GM19351 (cell line): ENCODE measurements around the gene CFAP74.

Experiments used
- ATAC-seq: cut with Tn5 transposase; IDR thresholded peaks from one replicate; pipeline ENCODE4 v1.9.1; 2021; ENCODE audit warnings: mild to moderate bottlenecking, moderate library complexity; ENCODE audit not compliant: unreplicated experiment

CFAP74 gene

DNA sequence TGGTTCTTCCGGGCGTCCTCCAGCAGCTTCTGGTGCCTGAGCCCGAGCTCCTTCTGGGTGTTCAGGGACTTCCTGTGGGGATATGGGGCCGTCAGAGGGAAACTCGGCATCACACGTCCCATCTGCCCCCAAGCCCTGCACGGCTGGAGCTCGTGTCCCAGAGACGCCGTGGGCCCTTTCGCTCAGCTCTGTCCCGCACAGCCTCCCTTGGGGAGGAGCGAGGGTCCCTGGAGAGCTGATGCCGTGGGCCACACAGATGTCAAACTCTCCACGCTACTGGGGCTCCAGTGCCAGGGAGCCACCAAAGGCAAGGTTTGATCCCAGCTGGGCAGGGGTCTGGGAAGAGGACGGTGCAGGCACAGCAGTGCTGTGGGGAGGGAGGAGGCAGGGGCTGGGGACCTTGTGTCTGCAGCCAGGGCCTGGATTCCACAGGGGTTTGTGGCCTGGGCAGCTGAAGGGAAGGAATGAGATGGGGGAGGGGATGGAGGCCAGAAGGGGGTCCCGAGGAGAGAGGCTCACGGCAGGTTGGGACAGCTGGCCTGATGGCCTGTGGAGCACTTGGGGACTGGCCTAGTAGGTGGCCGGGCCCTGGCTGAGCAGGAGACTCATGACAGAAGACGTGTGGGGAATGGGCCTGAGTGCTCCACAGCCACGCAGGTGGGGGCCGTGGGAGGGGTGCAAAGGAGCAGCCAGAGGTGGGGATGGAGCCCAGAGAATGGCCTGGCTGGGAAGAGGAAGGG lies 30.4 kb downstream of the CFAP74 start:
- ATAC-seq, result no peak

DNA sequence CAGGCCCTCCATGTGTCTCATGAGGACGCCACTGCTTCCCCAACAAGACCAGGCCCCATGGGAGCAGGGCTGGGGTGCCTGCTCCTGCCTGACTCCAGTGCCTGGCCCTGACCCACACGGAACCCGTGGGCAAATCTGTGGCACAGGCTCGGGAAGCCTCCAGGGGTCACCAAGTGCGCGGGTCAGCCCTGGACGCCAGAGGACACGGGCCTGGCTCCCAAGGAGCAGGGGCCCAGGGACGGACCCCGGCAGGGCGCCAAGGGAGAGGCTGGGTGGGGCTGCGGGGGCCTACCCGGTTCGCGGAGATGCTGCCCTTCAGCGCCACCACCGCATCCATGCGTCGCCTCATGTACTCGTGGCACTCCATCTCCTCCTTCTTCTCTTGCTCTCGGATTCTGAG lies 31.9 kb downstream of the CFAP74 start:
- ATAC-seq, result no peak

DNA sequence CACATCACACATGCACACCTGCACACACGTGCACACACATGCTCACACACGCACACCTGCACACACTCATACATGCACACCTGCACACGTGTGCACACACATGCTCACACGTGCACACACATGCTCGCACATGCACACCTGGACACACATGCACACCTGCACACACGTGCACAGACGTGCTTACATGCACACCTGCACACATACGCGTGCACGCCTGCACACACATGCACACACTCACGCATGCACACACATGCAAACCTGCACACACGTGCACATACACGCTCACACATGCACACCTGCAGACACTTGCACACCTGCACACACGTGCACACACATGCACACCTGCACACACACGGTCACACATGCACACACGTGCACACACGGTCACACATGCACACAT lies 32.6 kb downstream of the CFAP74 start:
- ATAC-seq, result no peak

DNA sequence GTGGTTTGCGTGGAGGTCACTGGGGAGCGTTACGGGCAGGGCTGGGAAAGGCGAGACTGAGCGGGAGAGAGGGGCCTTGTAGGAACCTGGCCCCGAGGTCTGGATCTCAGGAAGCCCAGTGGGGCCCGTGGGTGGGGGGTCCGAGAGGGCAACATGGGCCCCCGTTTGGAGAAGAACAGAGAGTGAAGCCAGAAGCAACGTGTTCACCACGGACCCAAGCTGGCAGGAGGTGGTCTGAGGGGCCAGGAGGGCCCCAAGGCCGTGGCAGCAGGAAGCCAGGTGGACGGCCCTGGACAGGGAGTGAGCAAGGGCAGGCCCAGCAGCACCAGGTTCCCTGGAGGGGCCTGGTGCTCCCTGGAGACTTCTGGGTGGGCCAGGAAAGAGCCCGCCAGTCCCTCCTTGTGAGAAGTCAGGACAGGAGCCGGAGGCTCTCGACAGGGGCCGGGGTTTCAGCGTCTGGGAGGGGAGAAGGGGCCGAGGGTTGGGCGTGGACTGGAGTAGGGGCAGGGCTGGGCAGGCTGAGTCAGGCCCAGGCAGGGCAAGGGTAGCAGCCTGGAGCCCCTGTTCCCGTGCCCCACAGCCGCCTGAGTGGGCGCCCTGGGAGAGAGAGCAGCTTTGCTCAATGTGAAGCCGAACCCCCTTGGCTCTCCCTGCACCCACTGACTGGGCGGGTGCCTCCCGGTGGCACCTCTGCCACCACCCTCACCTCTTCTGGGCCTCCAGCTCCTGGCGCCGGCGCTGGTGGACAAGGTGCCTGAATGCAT lies 33.5 kb downstream of the CFAP74 start:
- ATAC-seq, result no peak

DNA sequence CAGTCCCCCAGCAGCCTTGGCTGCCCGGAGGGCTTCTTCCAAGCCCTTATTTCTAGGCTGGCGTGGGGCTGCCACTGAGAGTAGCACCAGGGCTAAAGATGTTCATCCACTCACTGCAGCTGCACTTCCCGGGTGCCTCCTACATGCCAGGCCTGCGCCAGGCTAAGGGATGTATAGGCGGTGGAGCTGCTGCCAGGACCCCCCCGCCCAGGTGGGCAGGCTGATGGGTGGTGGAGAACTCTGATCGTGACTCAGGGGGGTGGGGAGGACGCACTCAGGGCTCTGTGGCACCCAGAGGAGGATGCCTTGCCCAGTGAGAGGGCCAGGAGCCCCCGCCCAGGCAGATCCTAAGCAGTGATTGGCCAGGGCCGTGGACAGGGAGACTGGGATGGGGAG lies 34.1 kb downstream of the CFAP74 start:
- no peak for ATAC-seq

DNA sequence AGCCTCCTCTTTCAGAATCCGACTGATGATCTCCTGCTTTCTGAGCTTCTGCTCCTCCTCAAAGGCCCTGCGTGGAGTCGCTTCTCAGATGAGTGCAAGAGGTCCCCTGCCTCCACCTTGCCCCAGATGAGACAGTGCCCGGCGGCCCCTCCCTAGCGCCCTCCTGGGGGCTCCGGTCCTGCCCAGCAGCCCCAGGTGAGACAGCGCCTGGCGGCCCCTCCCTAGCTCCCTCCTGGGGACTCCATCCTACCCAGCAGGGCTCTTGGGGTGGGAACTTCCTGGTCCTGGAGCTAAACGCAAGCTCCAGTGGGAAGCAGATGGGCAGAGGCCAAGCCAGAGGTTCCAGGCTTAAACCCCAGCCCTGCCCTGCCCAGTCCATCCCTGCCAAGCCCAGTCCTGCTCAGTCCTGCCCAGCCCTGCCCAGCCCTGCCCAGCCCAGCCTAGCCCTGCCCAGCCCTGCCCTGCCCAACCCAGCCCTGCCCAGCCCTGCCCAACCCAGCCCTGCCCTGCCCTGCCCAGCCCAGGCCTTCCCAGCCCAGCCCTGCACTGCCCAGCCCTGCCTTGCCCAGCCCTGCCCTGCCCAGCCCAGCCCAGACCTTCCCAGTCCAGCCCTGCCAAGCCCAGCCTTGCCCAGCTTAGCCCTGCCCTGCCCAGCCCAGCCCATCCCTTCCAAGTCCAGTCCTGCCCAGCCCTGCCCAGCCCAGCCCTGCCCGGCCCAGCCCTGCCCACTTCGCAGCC lies 34.6 kb downstream of the CFAP74 start:
- ATAC-seq, result no peak

DNA sequence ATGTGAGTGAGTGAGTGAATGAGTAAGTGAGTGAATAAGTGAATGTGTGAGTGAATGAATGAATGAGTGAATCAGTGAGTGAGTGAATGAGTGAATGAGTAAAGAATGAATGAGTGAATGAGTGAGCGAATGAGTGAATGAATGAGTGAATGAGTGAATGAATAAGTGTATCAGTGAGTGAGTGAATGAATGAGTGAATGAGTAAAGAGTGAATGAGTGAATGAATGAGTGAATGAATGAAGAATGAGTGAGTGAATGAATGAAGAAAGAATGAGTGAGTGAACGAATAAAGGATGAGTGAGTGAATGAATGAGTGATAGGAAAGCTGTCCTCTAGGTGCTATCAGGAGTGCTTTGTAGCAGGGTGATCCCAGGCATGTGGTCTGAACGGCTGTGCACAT lies 35.7 kb downstream of the CFAP74 start:
- ATAC-seq, result no peak

DNA sequence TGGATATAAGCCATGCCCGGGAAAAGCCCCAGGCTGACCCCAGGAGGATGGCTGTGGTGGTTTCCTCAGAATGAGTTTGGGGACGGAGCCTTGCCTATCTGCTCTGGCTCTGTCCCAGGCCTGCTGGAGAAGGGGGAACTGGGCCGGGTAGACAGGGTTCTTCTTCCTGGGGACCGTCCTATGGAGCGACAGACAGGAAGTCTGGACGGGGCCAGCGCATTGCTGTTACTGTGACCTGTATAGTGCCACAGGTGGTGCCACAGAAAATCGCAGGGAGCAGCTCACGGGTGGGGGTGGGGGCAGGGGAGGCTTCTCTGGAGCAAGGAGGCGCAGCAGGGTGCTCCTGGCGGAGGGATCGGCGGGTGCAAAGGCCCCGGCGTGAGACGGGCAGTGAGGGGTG lies 36.4 kb downstream of the CFAP74 start:
- ATAC-seq, result no peak

DNA sequence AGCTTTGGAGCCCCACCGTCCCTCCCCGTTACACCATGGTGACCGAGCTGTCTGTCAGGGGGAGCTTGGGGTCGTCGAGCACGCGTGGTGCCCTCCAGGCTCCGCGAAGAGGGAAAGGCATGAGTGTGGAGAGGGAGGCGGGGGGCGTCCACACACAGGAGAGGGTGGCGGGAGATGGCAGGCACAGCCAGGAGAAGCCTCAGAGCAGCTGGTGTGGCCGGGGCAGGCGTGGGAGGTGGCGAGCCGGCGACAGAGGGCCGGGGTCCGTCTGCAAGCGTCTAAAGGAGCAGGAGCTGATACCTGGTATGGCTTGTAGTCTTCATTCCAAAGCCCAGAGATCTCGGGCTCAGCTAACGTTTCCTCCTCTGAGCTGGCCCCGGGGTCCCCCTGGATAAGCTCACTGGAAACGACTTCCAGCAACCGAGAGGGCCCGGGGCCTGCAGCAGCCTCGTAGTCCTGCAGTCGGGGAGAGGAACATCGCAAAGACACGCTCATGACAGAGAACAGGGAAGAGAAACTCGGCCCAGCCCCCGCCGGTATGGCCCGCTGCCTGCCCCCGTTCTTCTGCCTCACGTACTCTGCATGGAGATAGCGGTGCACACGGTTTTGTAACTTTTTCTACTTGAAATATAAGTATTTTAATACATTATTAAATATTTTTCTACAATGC lies 37.4 kb downstream of the CFAP74 start:
- no peak for ATAC-seq

DNA sequence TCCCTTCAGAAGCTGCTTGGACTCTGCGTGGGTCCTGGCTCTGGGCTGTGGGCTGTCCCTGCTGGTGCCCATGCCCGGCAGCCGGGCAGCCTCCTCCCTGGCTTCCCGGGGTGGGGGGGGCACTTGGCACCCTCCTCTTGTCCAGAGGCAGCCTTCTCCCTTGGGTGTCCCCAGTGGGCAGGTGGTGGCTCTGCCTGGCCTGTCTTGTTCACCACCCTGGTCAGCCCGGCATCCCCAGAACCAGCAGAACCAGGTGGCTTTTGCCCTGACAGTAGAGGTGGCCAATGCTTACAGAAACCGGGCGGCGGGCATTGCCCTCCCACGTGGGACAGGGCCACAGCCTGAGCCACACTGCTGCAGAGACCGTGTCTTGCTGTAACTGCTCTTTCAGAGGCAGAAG lies 38.0 kb downstream of the CFAP74 start:
- no peak for ATAC-seq

DNA sequence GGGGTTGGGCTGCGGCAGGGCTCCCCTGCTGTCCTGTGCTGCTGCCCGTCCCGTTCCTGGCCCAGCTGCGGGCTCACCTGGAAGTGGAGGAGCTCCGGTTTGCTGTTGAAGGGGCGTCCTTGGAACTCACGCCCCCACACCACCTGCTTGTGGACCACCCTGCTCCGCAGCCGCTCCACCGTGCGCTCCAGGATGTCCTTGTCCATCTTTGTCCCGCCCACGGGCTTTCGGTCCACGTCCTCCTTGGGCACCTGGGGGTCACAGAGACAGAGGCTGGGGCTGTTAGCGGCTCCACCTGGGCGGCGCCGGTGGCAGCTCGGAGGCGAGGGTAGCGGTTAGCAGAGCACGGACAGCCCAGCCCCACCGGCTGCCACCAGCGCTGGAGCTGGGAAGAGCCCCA lies 38.8 kb downstream of the CFAP74 start:
- ATAC-seq, result no peak

DNA sequence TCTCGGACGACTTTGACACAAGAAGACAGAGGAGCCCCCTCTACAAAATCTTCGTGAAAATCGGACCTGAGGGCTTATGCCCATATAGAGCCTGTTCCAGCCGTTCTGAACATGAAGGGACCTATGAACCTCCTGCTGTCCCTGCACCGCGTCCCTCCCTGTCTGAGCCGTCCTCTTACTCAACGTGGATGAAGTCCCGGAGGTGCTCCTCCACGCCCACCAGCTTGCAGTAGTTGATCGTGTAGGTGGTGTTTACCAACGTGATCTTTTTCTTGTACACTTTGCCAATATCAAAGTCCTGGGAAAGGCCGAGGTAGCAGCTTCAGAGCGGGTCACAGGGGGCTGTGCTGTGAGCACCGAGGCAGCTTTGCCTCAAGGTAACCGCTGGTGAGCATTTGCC lies 40.0 kb downstream of the CFAP74 start:
- ATAC-seq, result no peak

DNA sequence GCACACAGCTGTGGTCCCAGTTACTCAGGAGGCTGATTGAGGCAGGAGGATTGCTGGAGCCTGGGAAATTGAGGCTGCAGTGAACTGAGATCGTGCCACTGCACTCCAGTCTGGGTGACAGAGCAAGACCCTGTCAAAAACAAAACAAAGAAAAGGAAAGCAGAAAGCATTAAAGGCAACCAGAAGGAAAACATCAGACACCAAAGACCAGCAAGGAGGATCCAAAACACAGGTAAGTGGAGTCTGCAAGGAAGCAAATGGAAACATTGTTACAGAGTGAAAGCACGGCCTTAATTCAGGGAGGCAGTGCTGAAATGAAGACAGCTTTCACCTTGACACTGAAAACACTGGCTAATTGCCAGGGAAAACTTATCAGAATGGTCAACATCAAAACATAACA lies 40.8 kb downstream of the CFAP74 start:
- no peak for ATAC-seq

DNA sequence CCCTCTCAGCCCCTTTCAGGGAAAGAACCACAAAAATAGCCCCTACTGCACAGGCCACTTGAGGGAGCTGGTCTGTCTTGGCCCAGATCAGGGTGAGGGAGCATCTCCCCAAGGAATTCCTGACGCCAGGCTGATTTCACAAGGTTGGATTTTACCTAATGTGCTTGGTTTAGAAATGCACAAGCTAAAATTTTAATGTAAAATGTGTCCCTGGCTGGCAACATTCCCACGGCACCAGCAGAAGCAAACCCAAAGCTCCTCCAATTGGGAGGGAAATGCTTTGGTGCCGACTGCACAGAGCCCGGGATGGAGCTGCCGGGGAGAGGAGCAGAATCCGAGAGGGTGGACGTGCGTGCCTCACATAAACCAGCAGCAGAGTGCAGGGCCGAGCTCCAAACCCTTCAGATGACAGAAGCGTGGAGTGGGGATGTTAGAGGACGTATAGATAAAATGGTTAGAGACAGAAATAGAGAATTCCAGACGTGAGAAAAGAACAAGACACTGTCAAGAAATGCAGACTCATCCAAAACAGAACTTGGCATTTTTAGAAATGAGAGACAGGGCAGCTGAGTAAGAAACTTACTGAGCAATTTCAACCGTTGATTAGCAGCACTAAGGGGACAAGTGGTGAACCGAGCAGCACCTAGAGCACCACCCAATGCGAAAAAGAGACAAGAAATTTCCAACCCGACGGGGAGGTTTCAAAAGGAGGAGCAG lies 42.9 kb downstream of the CFAP74 start:
- no peak for ATAC-seq

DNA sequence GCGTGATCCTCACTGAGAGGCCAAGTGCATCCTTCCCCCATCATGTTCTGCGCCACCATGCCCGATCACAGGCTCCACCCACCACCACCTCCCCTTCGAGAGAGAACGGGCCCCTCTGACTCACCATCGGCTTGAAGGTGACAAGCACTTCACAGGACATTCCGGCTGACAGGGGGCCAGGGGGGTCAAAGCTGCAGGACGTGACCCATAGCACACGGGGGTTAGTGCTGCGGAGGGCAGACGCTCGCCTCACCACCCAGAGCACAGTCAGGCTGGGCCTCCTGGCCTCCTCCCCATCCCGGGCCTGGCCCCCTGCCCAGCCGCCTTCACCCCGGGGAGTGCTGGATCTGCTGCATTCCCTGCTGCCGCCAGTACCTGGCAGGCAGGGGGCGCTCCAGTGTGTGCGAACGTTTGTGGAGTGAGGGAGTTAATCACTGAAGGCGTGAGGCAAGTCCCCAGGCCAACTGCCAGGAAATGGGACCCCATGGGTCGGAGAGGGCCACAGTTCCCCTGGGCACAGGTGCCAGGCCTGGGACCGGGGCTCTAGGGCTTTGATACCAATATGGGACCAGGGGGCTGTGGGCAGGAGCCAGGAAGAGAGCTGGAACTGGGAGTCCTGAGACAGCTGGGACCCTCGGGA lies 43.6 kb downstream of the CFAP74 start:
- no peak for ATAC-seq

DNA sequence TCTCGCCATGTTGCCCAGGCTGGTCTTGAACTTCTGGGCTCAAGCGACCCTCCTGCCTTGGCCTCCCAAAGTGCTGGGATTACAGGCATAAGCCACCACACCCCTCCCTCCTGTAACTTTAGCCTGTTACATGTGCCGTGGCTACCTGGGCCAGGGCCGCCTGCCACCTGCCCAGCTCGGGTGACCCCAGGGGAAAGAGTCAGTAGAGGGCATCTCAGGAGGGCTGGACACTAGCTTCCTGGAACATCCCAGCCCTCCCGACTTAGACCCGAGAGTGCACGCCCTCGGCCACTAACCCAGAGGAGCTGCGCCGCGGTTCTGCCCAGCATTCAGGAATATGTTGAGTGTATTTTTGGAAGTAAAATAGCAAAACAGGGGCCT lies 44.1 kb downstream of the CFAP74 start:
- no peak for ATAC-seq

DNA sequence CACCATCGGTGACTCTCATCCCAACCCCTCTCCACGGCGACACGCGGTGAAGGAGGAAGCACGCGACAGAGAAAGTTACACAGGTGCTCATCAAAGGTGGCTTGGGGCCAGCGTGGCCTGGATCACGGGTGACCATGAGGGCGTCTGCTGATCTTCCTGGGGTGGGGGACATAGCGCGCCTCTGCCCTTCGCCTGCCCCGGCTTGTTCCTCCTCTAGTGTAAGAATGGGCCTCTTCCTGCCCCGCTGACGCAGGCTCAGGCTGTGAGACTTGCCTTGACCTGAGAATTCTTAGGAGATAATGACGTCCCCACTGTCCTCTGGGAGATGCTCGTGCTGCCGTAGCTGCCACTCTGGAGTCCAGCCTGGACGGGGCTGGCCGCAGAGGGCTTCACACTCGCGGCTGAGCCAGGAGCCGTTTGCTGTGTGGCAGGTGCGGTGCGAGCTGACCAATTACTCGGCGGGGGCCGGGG lies 45.5 kb downstream of the CFAP74 start:
- no peak for ATAC-seq

DNA sequence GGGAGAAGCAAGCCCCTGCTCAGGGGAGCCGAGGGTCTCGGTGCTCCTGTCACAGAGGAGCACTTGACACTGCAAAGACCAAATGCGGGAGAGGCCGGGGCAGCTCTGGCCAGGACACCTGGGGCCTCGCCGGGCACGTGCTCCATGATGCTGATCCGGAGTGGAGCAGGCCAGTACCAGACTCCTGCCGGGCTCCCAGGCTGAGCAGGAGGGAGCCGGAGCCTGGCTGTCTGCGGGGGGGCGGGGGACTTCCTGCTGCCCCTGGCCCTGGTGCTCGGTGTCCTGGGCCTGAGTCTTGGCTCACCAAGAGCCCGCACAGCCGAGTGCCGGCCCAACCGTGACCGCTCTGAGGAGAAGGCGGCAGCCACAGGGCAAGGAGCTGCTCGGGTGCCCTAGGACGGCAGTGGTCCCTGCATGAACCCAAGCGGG lies 46.0 kb downstream of the CFAP74 start:
- no peak for ATAC-seq

DNA sequence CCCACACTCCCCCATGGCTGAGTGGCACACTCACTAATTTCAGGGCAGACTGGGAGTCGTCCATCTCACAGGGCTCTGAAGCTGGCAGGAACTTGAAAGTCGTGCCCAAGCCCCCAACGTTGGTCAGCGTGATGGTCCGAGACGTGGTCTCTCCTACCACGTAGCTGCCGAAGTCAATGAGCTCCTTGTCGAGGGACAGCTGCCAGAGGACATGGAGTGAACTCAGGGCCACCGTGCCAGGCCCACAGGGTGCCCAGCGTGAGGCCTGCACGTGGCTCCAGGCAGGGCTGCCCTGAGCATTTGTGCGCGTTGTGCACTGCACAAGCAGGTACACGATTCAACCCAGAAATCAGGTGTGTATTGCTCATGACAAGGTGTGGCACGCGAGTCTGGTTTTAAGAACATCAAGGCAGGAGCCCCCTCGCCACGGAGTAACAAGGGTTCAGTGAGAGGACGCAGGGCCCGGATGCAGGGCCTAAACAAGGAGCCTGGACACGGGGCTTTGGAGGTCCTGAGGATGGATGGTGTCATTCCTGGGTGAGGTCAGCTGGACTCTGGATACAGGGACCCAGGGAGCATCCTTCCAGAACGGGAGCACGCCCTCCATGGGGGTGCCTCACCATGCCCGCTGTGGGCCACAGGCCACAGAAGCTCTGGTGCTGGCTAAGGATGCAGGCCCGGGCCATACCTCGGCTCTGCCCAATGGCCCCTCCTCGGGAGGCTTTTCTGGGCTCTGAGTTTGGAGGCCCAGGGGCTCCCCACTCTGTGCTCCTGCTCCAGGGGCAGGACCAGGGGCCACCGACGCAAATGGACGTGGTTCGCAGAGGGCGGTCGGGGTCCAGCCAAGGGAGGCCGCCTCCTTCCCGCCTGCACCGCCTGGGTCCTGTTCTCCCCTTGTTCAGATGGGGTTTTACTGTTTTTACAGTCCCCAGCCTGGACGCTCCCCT lies 46.7 kb downstream of the CFAP74 start:
- ATAC-seq, result no peak
